ENCODE results near the gene LTF. TPM values are rescaled to one million over a fixed set of nuclear protein-coding genes. Genes with fewer than 3 reads are reported as not detected.

LTF gene
- not detected in 2 replicates for total RNA-seq

GRCh38 chr3:46464326-46465195, at the start of gene LTF:
Gene LTF, minus strand, starts transcription at chr3:46464905. Its CDS starts 38 bp downstream, at chr3:46464867.
- no peak for TF ChIP-seq CTCF (IDR thresholded peaks at IDR 0.05; ENCODE audit: insufficient read depth, low read length, poor library complexity, severe bottlenecking)
- Histone ChIP-seq H3K36me3 (ENCODE audit: control insufficient read depth, insufficient read depth, low read length) (no peaks in the 10 kb centered on the region), H3K4me3 (ENCODE audit: low read depth, low read length) (no peak within 1 kb of the TSS), H3K27me3 (ENCODE audit: control insufficient read depth, insufficient read depth, low read length) (peaks cover 37% of the 10 kb centered on the region)
- no peak for DNase-seq (ENCODE audit: low read depth)

- no peaks in the 10 kb centered on the region for H3K27me3 ChIP-seq (ENCODE audit: control insufficient read depth, insufficient read depth, low read length)
- no peaks in the 10 kb centered on the region for H3K36me3 ChIP-seq (ENCODE audit: control insufficient read depth, insufficient read depth, low read length)
- H3K4me3 ChIP-seq (ENCODE audit: low read depth, low read length) = no peak overlapping the region
- TF ChIP-seq CTCF (IDR thresholded peaks at IDR 0.05; ENCODE audit: insufficient read depth, low read length, poor library complexity, severe bottlenecking) = no peak
- DNase-seq (ENCODE audit: low read depth) = no peak
These were observed 47.6 kb upstream of the LTF start for GRCh38 chr3:46512191-46512749.

- no peak for DNase-seq (ENCODE audit: low read depth)
- Histone ChIP-seq H3K4me3 (ENCODE audit: low read depth, low read length) (no peak overlapping the region), H3K27me3 (ENCODE audit: control insufficient read depth, insufficient read depth, low read length) (no peaks in the 10 kb centered on the region), H3K36me3 (ENCODE audit: control insufficient read depth, insufficient read depth, low read length) (no peaks in the 10 kb centered on the region)
- no peak for TF ChIP-seq CTCF (IDR thresholded peaks at IDR 0.05; ENCODE audit: insufficient read depth, low read length, poor library complexity, severe bottlenecking)
These were observed 45.0 kb upstream of the LTF start for GRCh38 chr3:46509661-46510187.

- H3K4me3 ChIP-seq (ENCODE audit: low read depth, low read length) = no peak overlapping the region
- DNase-seq (ENCODE audit: low read depth) = no peak
- H3K27me3 ChIP-seq (ENCODE audit: control insufficient read depth, insufficient read depth, low read length) = no peaks in the 10 kb centered on the region
- H3K36me3 ChIP-seq (ENCODE audit: control insufficient read depth, insufficient read depth, low read length) = no peaks in the 10 kb centered on the region
- TF ChIP-seq CTCF (IDR thresholded peaks at IDR 0.05; ENCODE audit: insufficient read depth, low read length, poor library complexity, severe bottlenecking) = no peak
These were observed 44.3 kb upstream of the LTF start for GRCh38 chr3:46508850-46509591.

GRCh38 chr3:46506526-46506925, 41.8 kb upstream of the LTF start:
- no peaks in the 10 kb centered on the region for H3K27me3 ChIP-seq (ENCODE audit: control insufficient read depth, insufficient read depth, low read length)
- no peak overlapping the region for H3K4me3 ChIP-seq (ENCODE audit: low read depth, low read length)
- no peak for DNase-seq (ENCODE audit: low read depth)
- H3K36me3 ChIP-seq (ENCODE audit: control insufficient read depth, insufficient read depth, low read length) = no peaks in the 10 kb centered on the region
- TF ChIP-seq CTCF (IDR thresholded peaks at IDR 0.05; ENCODE audit: insufficient read depth, low read length, poor library complexity, severe bottlenecking) = no peak

All from kidney epithelial cell (primary cell).